ENCODE measurements around the gene RAB12.

The RAB12 gene

GRCh38 chr18:8685141-8685913 lies 76.1 kb downstream of the RAB12 start:
- no peak for DNase-seq (ENCODE audit: low read depth)

GRCh38 chr18:8685914-8686216 lies 76.6 kb downstream of the RAB12 start:
- no peak for DNase-seq (ENCODE audit: low read depth)

GRCh38 chr18:8686611-8687010 lies 77.4 kb downstream of the RAB12 start:
- no peak for DNase-seq (ENCODE audit: low read depth)

- DNase-seq (ENCODE audit: low read depth) = no peak
Observed at GRCh38 chr18:8688216-8688800, 79.1 kb downstream of the RAB12 start.

- no peak for DNase-seq (ENCODE audit: low read depth)
Observed at GRCh38 chr18:8688816-8689215, 79.6 kb downstream of the RAB12 start.
